Measurements from ENCODE around the gene RARS1. TPM values are rescaled to one million over a fixed set of nuclear protein-coding genes. Genes with fewer than 3 reads are reported as not detected.
"Not testable (repeated sequence)": the region's sequence is repeated elsewhere in the genome, so short reads cannot be mapped to it uniquely, and the experiment has no call there.

Gene RARS1
- total RNA-seq, 1 donor from 2014 or later = 175 TPM

DNA sequence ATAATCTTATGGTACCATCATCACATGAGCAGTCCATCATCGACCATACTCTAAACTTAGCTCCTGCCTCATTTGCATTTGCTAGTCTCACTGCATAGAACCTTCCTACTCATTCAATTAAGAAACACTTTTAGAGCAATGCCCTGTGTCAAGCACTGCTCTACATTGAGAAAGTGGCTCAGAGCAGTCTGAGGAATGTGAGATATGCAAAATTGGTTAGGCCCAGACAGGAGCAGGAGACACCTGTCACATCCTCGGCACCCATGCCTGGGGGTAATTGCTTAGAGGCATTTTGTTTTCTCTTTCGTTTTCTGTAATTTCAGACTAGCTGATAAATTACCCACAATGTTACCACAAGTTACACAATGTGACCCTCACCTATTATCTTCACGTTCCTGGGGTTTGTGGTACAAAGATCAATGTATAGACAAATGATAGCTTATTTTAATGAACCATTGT lies 4.9 kb upstream of the RARS1 start:
- DNase-seq = no peak

DNA sequence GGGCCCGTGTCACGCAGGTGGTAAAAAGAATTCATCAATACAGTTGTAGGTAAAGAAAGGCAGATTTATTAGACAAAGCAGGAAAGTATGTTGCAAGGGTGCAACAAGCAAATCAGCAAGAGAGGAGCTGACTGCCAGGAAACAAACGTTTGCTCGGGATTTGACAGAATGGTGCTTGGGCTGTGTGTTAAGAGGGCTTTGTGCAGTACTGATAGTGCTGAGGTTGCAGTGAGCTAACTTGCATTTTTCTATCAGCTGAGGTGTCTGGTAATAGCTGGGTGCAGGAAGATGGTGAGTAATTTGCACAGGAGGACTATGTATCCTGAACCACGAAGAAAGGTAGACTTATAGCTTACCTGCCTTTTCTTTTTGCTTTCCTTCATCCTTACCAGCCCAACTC lies 3.9 kb upstream of the RARS1 start:
- DNase-seq = no peak

GRCh38 chr5:168489059-168489458 lies 2.8 kb downstream of the RARS1 start:
- no peak for DNase-seq

GRCh38 chr5:168494057-168494555 lies 7.8 kb downstream of the RARS1 start:
- no peak for DNase-seq

DNA sequence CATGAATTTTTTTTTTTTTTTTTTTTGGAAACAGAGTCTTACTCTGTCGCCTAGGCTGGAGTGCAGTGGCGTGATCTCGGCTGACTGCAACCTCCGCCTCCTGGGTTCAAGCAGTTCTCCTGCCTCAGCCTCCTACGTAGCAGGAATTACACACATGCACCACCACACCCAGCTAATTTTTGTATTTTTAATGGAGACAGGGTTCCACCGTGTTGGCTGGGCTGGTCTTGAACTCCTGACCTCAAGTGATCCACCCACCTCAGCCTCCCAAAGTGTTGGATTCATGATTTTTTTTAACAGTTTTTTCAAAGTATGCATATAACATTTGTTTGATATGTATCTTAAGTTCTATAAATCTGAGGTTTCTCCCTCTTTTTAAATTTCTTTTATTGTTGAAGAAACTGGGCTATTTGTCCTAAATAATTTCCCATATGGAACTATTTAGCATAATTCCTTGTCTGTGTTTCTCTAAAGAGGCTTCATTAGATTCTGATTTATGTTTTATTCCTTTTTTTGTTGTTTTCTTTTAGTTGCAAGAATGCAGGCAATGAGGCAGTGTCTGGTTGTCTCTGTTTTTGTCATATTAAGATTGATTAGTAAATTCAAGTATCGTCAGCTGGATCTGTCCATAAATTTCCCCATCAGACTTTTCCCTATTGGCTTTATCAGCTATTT lies 16.4 kb downstream of the RARS1 start:
- DNase-seq = no peak

DNA sequence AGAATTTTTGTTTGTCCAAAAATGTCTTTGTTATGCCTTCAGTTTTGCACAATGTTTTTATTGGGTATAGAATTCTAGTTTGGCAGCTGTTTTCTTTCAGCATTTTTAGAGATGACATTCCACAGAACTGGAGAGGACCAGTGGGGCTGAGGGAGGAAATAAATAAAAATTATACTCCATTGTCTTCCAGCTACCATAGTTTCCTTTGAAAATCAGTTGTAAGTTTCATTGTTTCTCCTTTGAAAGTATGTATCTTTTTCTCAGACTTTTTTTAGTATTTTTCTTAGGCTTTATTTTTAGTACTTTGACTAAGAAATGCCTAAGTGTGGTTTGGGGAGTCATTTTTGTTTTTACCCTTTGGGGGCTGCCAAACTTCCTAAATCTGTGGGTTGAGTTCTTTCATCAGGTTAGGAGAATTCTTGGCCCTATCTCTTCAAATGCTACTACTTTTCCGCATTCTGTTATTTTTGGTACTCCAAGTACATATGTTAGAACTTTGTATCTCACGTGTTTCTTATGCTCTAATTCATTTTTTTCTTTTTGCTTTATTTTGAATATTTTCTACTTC lies 27.7 kb downstream of the RARS1 start:
- DNase-seq = no peak

DNA sequence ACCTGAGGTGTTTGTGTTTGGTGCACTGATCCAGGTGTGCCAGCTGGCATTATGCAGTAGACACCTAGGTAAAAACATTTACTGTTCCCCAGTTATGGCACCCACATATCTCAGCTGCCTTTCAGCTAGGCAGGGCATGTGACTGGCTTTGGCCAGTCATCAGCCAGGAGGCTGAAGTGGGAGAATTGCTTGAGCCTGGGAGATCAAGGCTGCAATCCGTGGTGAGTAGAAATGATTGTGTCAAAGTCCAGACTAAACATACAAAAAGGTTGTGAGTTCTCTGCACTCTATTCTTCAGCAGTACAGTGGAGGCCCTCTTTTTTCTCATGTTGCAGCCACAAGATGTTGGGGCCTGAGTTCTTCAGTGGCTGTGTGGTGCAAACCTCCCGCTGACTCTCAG lies 39.6 kb downstream of the RARS1 start:
- DNase-seq = no peak

GRCh38 chr5:168527756-168528295 lies 41.6 kb downstream of the RARS1 start:
- DNase-seq = no peak

GRCh38 chr5:168528521-168529373 lies 42.5 kb downstream of the RARS1 start, which contains the start of gene FBLL1:
TSS of gene FBLL1 (plus strand) at chr5:168529305. CDS start at chr5:168529505, 200 bp downstream.
- peak; percentile 47 for DNase-seq

DNA sequence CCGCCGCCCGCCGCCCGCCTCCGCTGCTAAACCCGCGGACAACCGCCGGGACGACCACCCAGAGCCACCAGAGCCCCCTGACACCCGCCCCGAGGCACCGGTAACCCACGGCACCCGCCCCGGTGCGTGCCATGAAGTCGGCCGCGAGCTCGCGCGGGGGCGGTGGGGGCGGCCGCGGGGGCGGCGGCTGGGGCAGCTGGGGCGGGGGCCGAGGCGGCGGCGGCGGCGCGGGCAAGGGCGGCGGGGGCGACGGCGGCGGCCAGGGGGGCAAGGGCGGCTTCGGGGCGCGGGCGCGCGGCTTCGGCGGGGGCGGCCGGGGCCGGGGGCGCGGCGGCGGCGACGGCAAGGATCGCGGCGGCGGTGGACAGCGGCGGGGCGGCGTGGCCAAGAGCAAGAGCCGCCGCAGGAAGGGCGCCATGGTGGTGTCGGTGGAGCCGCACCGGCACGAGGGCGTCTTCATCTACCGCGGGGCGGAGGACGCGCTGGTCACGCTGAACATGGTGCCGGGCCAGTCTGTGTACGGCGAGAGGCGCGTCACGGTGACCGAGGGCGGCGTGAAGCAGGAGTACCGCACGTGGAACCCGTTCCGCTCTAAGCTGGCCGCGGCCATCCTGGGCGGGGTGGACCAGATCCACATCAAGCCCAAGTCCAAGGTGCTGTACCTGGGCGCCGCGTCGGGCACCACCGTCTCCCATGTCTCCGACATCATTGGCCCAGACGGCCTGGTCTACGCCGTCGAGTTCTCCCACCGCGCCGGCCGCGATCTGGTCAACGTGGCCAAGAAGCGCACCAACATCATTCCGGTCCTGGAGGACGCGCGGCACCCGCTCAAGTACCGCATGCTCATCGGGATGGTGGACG lies 43.3 kb downstream of the RARS1 start:
- peak; percentile 17 for DNase-seq

- DNase-seq = no peak
These were observed 44.4 kb downstream of the RARS1 start for GRCh38 chr5:168530621-168531150.

DNA sequence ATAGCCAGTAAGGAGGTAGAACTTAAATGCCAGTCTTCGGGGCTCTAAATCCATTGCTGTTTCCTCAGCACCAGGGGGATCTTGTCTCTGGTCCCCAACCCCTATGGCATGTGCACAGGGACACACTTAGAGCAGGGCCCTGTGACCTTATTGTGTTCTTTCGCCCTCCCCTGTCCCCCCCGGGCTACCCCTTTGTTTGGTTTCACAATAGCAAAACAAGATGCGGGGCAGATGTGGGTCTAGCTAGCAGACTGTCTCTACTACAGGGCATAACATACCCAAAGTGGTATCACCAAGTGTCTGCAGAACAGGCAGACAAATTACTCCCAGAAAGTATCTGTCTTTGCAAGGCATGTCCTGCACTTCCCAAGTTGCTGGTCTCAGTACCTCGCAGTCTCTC lies 44.9 kb downstream of the RARS1 start:
- DNase-seq = no peak

- DNase-seq = no peak
These were observed 46.0 kb downstream of the RARS1 start for GRCh38 chr5:168531987-168532864.

GRCh38 chr5:168534351-168534750 lies 48.1 kb downstream of the RARS1 start:
- not testable (repeated sequence) for DNase-seq

DNA sequence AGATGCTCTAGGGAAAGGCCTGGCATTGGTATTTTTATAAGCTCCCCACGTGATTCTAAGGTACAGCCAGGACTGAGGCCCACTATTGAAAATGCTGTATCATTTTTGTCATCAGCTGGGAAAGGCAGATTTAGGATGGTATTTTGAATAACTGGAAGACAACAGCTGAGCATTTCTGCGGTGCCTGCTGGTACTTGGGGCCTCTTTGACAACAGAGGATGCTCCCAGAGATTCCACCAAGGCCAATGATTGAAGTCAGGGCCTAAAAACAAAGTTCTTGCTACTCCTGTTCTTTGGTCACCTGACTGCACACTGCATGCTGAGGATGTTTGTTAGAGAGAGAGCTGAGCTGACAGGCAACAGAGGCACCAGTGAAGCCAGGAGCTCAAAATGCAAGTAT lies 50.9 kb downstream of the RARS1 start:
- DNase-seq = no peak

GRCh38 chr5:168549554-168549953 lies 63.3 kb downstream of the RARS1 start:
- no peak for DNase-seq

- peak; percentile 25 for DNase-seq
These were observed 64.4 kb downstream of the RARS1 start for GRCh38 chr5:168550656-168551055.

DNA sequence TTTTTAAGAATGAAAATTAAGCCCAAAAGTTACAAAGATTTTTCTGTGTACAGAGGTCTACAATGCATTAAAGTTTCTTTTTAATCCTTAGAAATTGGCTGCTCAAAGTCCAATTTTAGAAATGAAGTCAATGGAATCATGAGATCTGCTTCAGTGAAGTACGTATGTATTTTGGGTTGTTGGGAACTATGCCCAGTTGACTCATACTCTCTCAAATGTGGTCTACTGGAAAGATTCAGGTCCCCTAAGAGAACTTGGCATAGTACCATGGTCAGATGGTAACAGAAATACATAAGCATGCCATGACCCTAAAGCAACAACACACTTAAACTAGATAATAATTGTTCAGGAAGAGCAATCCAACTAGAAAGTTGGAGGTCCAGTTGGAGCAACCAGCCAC lies 65.9 kb downstream of the RARS1 start:
- peak; percentile 25 for DNase-seq

GRCh38 chr5:168553377-168554130 lies 67.3 kb downstream of the RARS1 start:
- DNase-seq = no peak

GRCh38 chr5:168557389-168557788 lies 71.1 kb downstream of the RARS1 start:
- no peak for DNase-seq

Data from dermis blood vessel endothelial cell (primary cell).